MM.1S (cell line): ENCODE results near the gene FBXO8.

Experiments used
- DNase-seq: peaks from one replicate; pipeline ENCODE4 v3.0.0-alpha.2; 2015
- H2AFZ ChIP-seq: fragments of 300-600 bp; sonication (generic); 2 replicates; pipeline ENCODE4 v1.6.0; 2016; ENCODE audit warnings: antibody characterized with exemption, low read length
- H3F3A ChIP-seq: fragments of 300-600 bp; sonication (generic); 2 replicates; pipeline ENCODE4 v1.6.1; 2016; ENCODE audit warnings: mild to moderate bottlenecking, antibody characterized with exemption, low read length, moderate library complexity, mixed read lengths; ENCODE audit not compliant: insufficient read depth
- H3K27ac ChIP-seq: fragments of 300-600 bp; sonication (generic); 2 replicates; pipeline ENCODE4 v1.5.1; 2016; ENCODE audit warnings: mild to moderate bottlenecking, low read length
- H3K27me3 ChIP-seq: fragments of 300-600 bp; sonication (generic); replicated peaks from 2 replicates; pipeline ENCODE4 v1.6.0; 2016; ENCODE audit warnings: low read length; ENCODE audit not compliant: insufficient read depth
- H3K36me3 ChIP-seq: fragments of 300-600 bp; sonication (generic); replicated peaks from 2 replicates; pipeline ENCODE4 v1.6.1; 2016; ENCODE audit warnings: mild to moderate bottlenecking, low read length, mixed read lengths; ENCODE audit not compliant: insufficient read depth
- H3K4me1 ChIP-seq: fragments of 300-600 bp; sonication (generic); 2 replicates; pipeline ENCODE4 v1.6.1; 2016; ENCODE audit warnings: low read length, mixed read lengths
- H3K4me2 ChIP-seq: fragments of 300-600 bp; sonication (generic); 2 replicates; pipeline ENCODE4 v1.6.0; 2016; ENCODE audit warnings: low read depth, low read length
- H3K4me3 ChIP-seq: fragments of 300-600 bp; sonication (generic); 2 replicates; pipeline ENCODE4 v1.5.1; 2016; ENCODE audit warnings: low read length, mixed read lengths
- H3K79me2 ChIP-seq: fragments of 300-600 bp; sonication (generic); 2 replicates; pipeline ENCODE4 v1.6.1; 2016; ENCODE audit warnings: mixed run types, low read length, mixed read lengths
- H3K9ac ChIP-seq: fragments of 300-600 bp; sonication (generic); 2 replicates; pipeline ENCODE4 v1.6.1; 2016; ENCODE audit warnings: low read length, mixed read lengths
- H3K9me2 ChIP-seq: fragments of 300-600 bp; sonication (generic); replicated peaks from 2 replicates; pipeline ENCODE4 v1.6.1; 2016; ENCODE audit warnings: mild to moderate bottlenecking, low read length, mixed read lengths; ENCODE audit not compliant: insufficient read depth
- H3K9me3 ChIP-seq: fragments of 300-600 bp; sonication (generic); replicated peaks from 2 replicates; pipeline ENCODE4 v1.6.1; 2016; ENCODE audit warnings: mild to moderate bottlenecking, low read length, mixed read lengths; ENCODE audit not compliant: insufficient read depth
- H4K20me1 ChIP-seq: fragments of 300-600 bp; sonication (generic); 2 replicates; pipeline ENCODE4 v1.6.1; 2016; ENCODE audit warnings: mild to moderate bottlenecking, low read length, moderate library complexity, mixed read lengths; ENCODE audit not compliant: insufficient read depth
- EZH2 ChIP-seq: fragments of 300-600 bp; sonication (generic); optimal IDR thresholded peaks from 2 replicates; pipeline ENCODE3; 2017; ENCODE audit warnings: low read depth, mild to moderate bottlenecking, antibody characterized with exemption, low read length, mixed read lengths
- EZH2phosphoT487 ChIP-seq: fragments of 300-600 bp; sonication (generic); IDR thresholded peaks from 2 replicates; pipeline ENCODE4 v1.6.1; 2018; ENCODE audit warnings: antibody characterized with exemption, low read length
- TF ChIP-seq, protein P1 (sequence below): fragments of 300-600 bp; sonication (generic); IDR thresholded peaks from 2 replicates; pipeline ENCODE4 v1.5.1; 2016; ENCODE audit warnings: antibody characterized with exemption, low read length, mixed read lengths

The FBXO8 gene

DNA sequence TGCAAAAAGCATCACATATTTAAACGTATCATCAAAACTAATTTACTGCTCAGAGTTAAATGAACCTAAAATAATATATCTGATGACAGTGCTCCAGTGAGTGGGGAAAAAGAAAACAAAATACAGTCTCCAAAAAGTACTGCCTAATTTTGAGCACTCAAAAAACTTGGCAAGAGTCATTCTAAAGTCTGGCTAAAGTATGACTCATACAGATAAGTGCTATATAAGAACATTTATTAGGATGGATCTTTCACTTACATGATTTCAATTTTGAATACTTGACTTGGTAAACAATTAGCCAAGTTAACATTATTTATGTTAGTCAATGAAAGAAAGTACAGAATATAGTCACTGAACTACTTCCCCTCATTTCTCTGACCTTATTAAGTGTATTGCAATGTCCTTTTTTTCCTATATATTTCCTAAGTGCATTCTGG, 27.2 kb downstream of the FBXO8 start:
- no peaks in the 10 kb centered on the region for H3K4me1 ChIP-seq
- DNase-seq, result no peak

DNA sequence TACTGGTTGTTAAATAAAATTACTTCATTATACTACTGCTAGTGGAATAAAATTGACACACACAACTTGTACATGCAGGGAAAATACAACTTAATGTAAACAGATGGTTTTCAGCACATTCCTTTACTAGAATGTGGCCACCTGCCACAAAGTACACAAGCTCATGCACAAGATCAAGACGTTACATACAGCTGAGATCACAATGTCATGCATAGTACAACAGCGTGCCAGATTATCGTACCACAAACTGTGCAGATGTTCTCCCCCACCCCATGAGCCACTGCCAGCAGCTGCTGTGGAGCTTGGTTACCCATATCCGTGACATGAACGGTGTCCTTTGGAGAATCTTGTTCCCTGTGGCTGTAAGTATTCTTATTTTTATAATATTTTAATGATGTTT, 27.7 kb downstream of the FBXO8 start:
- DNase-seq, result no peak
- H3K36me3 ChIP-seq, result no peaks in the 10 kb centered on the region
- no peak overlapping the region for H3K4me2 ChIP-seq
- H3K9ac ChIP-seq, result no peak overlapping the region
- H4K20me1 ChIP-seq, result no peaks in the 10 kb centered on the region
- H3K9me2 ChIP-seq, result no peaks in the 10 kb centered on the region
- TF ChIP-seq, protein P1, sequence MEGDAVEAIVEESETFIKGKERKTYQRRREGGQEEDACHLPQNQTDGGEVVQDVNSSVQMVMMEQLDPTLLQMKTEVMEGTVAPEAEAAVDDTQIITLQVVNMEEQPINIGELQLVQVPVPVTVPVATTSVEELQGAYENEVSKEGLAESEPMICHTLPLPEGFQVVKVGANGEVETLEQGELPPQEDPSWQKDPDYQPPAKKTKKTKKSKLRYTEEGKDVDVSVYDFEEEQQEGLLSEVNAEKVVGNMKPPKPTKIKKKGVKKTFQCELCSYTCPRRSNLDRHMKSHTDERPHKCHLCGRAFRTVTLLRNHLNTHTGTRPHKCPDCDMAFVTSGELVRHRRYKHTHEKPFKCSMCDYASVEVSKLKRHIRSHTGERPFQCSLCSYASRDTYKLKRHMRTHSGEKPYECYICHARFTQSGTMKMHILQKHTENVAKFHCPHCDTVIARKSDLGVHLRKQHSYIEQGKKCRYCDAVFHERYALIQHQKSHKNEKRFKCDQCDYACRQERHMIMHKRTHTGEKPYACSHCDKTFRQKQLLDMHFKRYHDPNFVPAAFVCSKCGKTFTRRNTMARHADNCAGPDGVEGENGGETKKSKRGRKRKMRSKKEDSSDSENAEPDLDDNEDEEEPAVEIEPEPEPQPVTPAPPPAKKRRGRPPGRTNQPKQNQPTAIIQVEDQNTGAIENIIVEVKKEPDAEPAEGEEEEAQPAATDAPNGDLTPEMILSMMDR, result no peak
- TF ChIP-seq EZH2phosphoT487 (no peak), EZH2 (no peak)
- no peaks in the 10 kb centered on the region for H3K27me3 ChIP-seq
- H3F3A ChIP-seq, result no peaks in the 10 kb centered on the region
- H3K79me2 ChIP-seq, result no peaks in the 10 kb centered on the region
- no peaks in the 10 kb centered on the region for H3K9me3 ChIP-seq
- H3K4me3 ChIP-seq, result no peak overlapping the region
- no peaks in the 10 kb centered on the region for H3K4me1 ChIP-seq
- H2AFZ ChIP-seq, result no peak overlapping the region
- H3K27ac ChIP-seq, result no peak overlapping the region

More for the DNA sequence above, 27.2 kb downstream of the FBXO8 start:
- H3K36me3 ChIP-seq, result no peaks in the 10 kb centered on the region
- no peak overlapping the region for H3K4me2 ChIP-seq
- no peak overlapping the region for H3K4me3 ChIP-seq
- H3F3A ChIP-seq, result no peaks in the 10 kb centered on the region
- H3K79me2 ChIP-seq, result no peaks in the 10 kb centered on the region
- H3K9me3 ChIP-seq, result no peaks in the 10 kb centered on the region
- H3K27ac ChIP-seq, result no peak overlapping the region
- H3K27me3 ChIP-seq, result no peaks in the 10 kb centered on the region
- H4K20me1 ChIP-seq, result no peaks in the 10 kb centered on the region
- TF ChIP-seq EZH2phosphoT487 (no peak), EZH2 (no peak)
- TF ChIP-seq, protein P1, result no peak
- no peaks in the 10 kb centered on the region for H3K9me2 ChIP-seq
- no peak overlapping the region for H3K9ac ChIP-seq
- no peak overlapping the region for H2AFZ ChIP-seq

DNA sequence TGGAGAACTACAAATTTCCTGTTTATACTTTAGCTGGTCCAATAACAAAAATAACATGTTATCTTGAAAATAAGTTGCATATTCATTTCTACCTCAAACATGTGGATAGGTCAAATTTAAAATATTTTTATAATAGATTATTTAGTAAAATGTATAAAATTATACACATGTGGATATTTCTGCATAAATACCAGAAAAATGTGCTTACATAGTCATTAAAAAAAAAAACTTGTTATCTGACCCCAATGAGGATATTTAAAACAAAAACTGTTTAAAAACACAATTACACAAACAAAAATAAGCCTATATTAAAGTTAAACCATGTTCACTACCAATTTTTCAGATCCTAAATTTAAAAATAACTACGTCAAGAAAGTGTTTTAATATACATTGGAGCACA, 28.1 kb downstream of the FBXO8 start:
- H3K27me3 ChIP-seq, result no peaks in the 10 kb centered on the region
- no peak overlapping the region for H3K4me2 ChIP-seq
- H3K27ac ChIP-seq, result no peak overlapping the region
- no peaks in the 10 kb centered on the region for H3K9me3 ChIP-seq
- DNase-seq, result no peak
- no peaks in the 10 kb centered on the region for H4K20me1 ChIP-seq
- no peaks in the 10 kb centered on the region for H3K9me2 ChIP-seq
- H3K36me3 ChIP-seq, result no peaks in the 10 kb centered on the region
- TF ChIP-seq EZH2, result no peak
- TF ChIP-seq, protein P1, result no peak
- TF ChIP-seq EZH2phosphoT487, result no peak
- H3K9ac ChIP-seq, result no peak overlapping the region
- no peaks in the 10 kb centered on the region for H3F3A ChIP-seq
- H3K4me1 ChIP-seq, result no peaks in the 10 kb centered on the region
- H3K79me2 ChIP-seq, result no peaks in the 10 kb centered on the region
- no peak overlapping the region for H2AFZ ChIP-seq
- H3K4me3 ChIP-seq, result no peak overlapping the region
